22Rv1 (cell line): ENCODE results near the gene ABHD4.

Experiments
- H3K27ac ChIP-seq: fragments of 450-650 bp; 2 replicates; pipeline ENCODE4 v1.5.1; 2017
- ZFX ChIP-seq: fragments of 450-650 bp; IDR thresholded peaks from 2 replicates; pipeline ENCODE4 v1.6.1; 2017; ENCODE audit warnings: antibody characterized with exemption, borderline replicate concordance
- TF ChIP-seq, protein P1 (sequence below): fragments of 450-650 bp; IDR thresholded peaks from 2 replicates; pipeline ENCODE4 v1.5.1; 2017; ENCODE audit warnings: mild to moderate bottlenecking

ABHD4 gene

DNA sequence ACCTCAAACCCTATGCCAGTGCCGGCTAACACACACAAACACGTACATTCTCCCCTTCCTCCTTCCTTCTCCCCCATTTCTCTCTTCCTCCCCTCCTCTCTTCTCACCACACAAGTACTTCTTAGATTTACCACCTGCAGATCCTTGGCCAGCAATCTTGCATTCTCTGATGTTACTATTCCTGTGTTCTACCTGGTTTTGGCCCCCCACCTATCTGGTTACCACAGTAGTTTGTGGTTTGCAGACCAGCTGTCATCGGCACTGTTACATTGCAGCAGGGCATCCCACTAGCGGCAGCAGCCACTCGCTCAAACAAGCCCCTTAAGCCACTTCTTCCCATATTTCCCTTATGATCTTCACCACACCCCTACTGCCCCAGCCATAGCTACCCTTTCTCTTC, 3.9 kb downstream of the ABHD4 start:
- no peak for TF ChIP-seq ZFX
- TF ChIP-seq, protein P1, sequence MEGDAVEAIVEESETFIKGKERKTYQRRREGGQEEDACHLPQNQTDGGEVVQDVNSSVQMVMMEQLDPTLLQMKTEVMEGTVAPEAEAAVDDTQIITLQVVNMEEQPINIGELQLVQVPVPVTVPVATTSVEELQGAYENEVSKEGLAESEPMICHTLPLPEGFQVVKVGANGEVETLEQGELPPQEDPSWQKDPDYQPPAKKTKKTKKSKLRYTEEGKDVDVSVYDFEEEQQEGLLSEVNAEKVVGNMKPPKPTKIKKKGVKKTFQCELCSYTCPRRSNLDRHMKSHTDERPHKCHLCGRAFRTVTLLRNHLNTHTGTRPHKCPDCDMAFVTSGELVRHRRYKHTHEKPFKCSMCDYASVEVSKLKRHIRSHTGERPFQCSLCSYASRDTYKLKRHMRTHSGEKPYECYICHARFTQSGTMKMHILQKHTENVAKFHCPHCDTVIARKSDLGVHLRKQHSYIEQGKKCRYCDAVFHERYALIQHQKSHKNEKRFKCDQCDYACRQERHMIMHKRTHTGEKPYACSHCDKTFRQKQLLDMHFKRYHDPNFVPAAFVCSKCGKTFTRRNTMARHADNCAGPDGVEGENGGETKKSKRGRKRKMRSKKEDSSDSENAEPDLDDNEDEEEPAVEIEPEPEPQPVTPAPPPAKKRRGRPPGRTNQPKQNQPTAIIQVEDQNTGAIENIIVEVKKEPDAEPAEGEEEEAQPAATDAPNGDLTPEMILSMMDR: no peak
- H3K27ac ChIP-seq: no peak overlapping the region

DNA sequence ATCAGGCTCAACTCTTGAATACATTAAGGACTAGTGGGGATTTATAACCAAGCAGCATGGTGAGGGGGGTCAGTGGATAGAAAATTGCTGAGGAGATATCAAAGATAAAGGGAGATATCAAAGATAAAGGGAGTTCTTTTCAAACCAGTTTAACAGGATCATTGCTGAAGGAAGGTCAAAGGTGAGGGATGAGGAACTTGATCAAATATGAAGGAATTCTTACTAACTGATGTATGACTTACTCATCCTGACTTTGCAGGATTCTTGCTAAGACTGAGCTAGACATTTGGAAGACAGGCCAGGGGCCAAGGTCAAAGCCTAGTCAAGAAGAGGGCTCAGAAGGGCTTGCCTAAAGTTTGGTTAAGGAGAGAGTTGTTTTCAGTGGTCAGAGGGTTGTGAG, 4.8 kb downstream of the ABHD4 start:
- no peak for TF ChIP-seq ZFX
- TF ChIP-seq, protein P1: no peak

DNA sequence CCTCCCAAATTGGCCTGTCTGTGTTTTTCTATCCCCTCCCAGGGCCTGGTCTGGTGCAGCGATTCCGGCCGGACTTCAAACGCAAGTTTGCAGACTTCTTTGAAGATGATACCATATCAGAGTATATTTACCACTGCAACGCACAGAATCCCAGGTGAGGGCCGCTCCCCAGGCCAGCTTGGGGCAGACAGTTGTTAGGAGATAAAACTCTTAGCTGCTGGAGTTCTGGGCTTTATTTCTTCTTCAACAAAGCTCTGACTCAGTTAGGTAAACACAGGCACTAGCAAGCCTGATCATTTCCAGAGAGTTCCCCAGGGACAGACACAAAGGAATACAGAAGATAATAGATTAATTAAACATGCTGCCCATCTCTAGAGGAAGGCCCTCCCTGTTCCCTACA, 8.3 kb downstream of the ABHD4 start:
- TF ChIP-seq, protein P1: no peak
- TF ChIP-seq ZFX: no peak
- no peak overlapping the region for H3K27ac ChIP-seq

More for the DNA sequence above, 4.8 kb downstream of the ABHD4 start:
- H3K27ac ChIP-seq: no peak overlapping the region

DNA sequence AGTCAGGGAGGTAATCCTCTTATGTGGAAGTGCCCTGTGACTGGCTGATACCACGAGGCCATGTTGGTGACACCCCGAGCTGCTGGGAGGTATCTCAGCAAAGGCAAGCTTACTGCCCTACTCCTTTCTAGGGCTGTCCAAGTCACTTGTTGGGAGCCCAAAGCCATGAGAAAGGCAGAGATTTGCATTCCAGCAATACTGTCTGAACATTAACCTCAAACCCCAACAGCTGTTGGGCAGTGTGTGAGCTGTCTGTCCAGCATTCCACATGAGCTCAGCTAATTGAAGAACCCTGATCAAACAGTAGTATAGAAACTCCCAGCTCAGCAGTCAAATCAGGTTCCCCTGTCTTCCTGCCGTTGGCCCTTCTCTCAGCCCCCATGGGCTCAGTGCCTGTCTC, 9.2 kb downstream of the ABHD4 start:
- H3K27ac ChIP-seq: no peak overlapping the region
- TF ChIP-seq, protein P1: no peak
- TF ChIP-seq ZFX: no peak

DNA sequence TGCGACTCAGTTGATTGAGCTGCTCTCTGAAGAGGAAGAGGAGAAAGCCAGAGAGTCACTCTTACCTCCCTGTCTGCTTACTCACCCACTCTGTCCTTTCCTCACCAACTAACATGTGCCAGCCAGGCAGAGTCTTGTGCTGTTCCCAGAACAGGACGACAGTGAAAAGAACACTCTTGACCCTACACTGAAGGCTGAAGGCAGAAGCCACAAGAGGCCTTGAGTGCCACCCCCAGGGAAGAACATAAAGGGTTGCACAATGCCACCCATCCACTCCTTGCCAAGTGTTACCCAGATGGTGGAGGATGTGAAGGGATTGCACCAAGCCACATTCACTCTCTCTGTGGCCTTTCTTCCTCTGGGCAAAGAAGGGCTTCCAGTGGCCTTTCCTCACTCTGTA, 12.8 kb downstream of the ABHD4 start:
- H3K27ac ChIP-seq: no peak overlapping the region
- no peak for TF ChIP-seq ZFX
- TF ChIP-seq, protein P1: no peak

DNA sequence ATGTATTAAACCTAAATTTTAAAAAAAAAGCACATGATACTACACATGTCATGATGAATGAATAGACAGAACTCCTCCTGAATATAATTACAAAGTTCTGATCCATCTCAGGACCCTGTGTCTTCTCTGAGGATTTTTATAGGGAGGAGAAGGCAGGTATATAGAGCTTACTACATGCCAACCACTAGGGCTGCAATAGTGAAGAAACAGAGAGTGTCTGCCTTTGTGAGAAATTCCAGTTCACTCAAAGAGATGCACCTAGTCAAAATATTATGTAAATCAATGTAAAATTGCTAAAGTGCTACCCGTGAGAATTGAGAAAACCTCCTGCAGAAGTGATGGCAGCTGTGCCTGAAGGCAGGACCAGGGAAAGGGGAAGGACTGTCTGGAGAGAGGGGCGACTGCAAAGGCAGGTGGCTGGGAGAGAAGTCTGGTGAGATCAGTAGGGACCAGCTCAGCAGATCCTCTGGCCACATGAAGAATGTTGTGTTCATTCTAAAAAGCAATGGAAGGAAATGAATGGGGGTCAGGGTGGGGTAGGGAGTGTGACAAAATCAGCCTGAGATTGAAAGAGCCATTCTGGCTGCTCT, 15.1 kb downstream of the ABHD4 start:
- H3K27ac ChIP-seq: no peak overlapping the region
- TF ChIP-seq ZFX: no peak
- TF ChIP-seq, protein P1: no peak

DNA sequence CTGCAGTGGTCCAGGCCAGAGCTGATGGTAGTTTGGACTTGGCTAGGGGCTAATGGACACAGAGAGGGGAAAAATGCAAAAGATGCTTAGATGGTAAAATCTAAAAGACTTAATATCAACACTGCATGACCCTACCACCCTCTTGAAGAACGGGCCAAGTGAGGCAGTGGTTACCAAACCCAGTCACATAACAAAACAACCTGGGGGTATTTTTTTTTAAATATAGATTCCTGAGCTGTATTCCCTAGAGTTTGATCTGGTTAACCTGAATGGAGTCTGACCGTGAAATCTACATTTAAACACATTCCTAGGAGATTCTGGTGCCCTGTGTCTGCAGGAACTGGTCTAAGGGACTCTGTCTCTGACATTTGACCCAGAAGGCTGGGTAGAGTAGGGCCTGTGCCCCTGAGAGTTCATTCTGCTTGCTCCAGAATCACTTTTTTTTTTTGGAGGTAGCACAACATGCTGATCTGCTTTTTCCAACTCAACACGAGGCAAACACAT, 15.7 kb downstream of the ABHD4 start:
- no peak for TF ChIP-seq ZFX
- TF ChIP-seq, protein P1: no peak
- no peak overlapping the region for H3K27ac ChIP-seq
